Neural progenitor cell (in vitro differentiated cells): ENCODE data around the gene LYST.

ENCODE experiments used
- CTCF ChIP-seq: fragments of 200-600 bp; sonication (generic); IDR thresholded peaks from 2 replicates; pipeline ENCODE4 v1.5.1; 2017; ENCODE audit warnings: antibody characterized with exemption, mild to moderate bottlenecking
- EZH2 ChIP-seq: fragments of 200-600 bp; sonication (generic); IDR thresholded peaks from 2 replicates; pipeline ENCODE4 v1.6.1; 2017; ENCODE audit warnings: antibody characterized with exemption, mild to moderate bottlenecking, moderate library complexity

- TF ChIP-seq CTCF: no peak
- TF ChIP-seq EZH2: no peak
Observed at GRCh38 chr1:235791532-235792060, 75.1 kb downstream of the LYST start.
